Measurements from ENCODE around the gene DBP. TPM values are rescaled to one million over a fixed set of nuclear protein-coding genes. Genes with fewer than 3 reads are reported as not detected.
A peak's percentile ranks its signal among the peaks of the same experiment; 100 is the strongest.

The DBP gene
- total RNA-seq, 1 donor from 2014 or later: 3.9 TPM

DNA sequence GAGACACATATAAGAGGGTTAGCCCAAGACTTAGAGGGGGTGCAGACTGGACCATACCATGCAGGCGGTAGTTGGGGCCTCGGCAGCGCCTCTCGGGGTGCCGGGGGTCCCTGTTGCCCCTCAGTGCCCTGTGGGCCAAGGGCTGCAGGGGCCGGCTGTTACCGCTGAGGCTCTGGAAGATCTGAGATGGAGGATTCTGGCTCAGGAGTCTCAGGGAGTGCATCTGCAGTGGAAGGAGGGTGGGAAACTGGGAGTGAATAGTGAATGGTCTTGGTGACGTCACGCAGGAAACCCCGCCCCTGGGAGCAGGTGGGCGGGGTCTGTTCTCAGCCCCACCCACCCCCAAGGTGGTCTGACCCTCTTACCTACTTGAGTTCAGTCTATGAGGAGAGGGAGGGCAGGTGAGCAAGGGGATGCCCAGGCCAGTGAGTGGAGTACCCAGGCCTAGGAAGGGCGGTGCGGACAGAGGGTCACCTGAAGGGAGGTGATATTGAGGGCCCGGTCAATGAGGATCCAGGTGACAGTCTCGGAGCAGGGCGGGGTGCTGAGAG is 1.7 kb upstream of the DBP start:
- TF ChIP-seq, protein P1, sequence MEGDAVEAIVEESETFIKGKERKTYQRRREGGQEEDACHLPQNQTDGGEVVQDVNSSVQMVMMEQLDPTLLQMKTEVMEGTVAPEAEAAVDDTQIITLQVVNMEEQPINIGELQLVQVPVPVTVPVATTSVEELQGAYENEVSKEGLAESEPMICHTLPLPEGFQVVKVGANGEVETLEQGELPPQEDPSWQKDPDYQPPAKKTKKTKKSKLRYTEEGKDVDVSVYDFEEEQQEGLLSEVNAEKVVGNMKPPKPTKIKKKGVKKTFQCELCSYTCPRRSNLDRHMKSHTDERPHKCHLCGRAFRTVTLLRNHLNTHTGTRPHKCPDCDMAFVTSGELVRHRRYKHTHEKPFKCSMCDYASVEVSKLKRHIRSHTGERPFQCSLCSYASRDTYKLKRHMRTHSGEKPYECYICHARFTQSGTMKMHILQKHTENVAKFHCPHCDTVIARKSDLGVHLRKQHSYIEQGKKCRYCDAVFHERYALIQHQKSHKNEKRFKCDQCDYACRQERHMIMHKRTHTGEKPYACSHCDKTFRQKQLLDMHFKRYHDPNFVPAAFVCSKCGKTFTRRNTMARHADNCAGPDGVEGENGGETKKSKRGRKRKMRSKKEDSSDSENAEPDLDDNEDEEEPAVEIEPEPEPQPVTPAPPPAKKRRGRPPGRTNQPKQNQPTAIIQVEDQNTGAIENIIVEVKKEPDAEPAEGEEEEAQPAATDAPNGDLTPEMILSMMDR (IDR thresholded peaks at IDR 0.05): no peak
- Mint-ChIP-seq H3K27ac (ENCODE audit: unreplicated experiment) (no peak overlapping the region), H3K27me3 (ENCODE audit: low read depth) (no peaks in the 10 kb centered on the region), H3K36me3 (ENCODE audit: low read depth) (no peaks in the 10 kb centered on the region), H3K9me3 (ENCODE audit: low read depth) (no peaks in the 10 kb centered on the region), H3K4me1 (ENCODE audit: low read depth) (peaks cover 39% of the 10 kb centered on the region), H3K4me3 (ENCODE audit: unreplicated experiment) (no peak overlapping the region)
- no peak for DNase-seq (ENCODE audit: low spot score)

DNA sequence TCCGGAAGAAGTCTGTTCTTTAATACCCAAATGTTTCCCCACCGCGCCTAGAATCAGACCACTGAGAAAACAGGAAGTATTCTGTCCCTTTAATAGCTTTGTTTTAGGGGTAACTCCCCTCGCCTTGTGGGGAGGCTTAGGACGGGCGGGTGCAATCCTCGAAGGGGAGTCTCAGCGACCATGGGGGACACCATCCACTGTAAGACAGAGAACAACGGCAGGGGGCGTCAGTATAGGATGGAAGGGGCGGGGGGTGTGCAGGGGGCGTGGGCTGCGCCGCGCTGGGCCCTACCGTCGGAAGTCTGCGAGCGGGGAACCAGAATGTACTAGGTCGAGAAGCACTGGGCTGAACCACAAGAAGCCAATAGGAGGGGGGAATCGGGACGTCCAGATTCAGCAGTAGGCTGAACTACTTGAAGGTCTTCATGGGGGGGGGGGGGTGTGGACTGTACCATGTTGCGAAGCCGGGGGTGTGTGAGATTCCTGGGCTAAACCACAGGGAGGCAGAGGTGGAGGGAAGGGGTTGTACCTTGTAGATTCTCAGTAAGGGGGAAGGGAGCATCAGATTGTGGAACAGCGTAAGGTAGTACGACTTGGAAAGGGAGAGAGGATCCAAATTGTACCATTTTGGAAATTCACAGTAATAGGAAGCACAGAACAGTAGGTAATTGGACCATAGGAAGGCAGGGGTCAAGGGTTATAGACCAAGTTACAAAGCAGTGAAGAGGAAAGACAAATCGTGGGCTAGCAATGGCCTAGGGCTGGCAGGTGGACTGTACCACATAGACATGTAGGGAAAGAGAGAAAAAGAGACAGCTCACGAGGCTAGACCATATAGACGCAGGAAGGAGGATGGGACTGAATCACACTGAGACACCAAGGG is 1.0 kb upstream of the DBP start:
- TF ChIP-seq, protein P1 (IDR thresholded peaks at IDR 0.05): peak; percentile 58

DNA sequence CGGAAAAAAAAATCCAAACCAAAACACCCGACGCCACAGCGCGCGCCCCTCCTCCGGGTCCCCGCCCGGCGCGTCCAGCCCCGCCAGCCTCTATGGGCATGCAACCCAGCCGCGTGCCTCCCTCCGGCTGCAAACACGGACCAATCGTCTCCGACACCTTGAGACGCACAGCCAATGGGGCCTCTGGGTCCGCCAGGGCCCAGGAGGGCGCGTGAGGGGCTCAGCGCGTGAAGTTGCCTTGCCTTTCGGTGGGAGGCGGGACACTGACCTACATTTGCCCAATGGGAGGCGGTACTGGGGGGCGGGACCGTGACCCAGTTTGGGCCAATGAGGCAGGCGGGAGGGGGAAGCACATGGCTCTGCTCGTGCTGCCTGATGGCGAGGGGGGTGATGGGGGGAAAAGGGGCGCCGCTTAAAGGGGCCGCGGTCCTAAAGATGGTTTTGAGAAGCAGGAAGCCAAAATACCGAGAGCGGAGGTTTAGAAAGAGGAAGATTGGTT is 319 bp upstream of the DBP start:
- H3K27ac Mint-ChIP-seq (ENCODE audit: unreplicated experiment): peak overlapping the region; percentile 100
- TF ChIP-seq, protein P1 (IDR thresholded peaks at IDR 0.05): no peak
- peak; percentile 99 for DNase-seq (ENCODE audit: low spot score)
- no peaks in the 10 kb centered on the region for H3K27me3 Mint-ChIP-seq (ENCODE audit: low read depth)
- no peaks in the 10 kb centered on the region for H3K9me3 Mint-ChIP-seq (ENCODE audit: low read depth)
- no peaks in the 10 kb centered on the region for H3K36me3 Mint-ChIP-seq (ENCODE audit: low read depth)
- peak overlapping the region; percentile 94 for H3K4me3 Mint-ChIP-seq (ENCODE audit: unreplicated experiment)
- peaks cover 43% of the 10 kb centered on the region for H3K4me1 Mint-ChIP-seq (ENCODE audit: low read depth)

More for the DNA sequence above, 1.0 kb upstream of the DBP start:
- Mint-ChIP-seq H3K27me3 (ENCODE audit: low read depth) (no peaks in the 10 kb centered on the region), H3K36me3 (ENCODE audit: low read depth) (no peaks in the 10 kb centered on the region), H3K27ac (ENCODE audit: unreplicated experiment) (peak overlapping the region; percentile 100), H3K9me3 (ENCODE audit: low read depth) (no peaks in the 10 kb centered on the region), H3K4me3 (ENCODE audit: unreplicated experiment) (peak overlapping the region; percentile 94), H3K4me1 (ENCODE audit: low read depth) (peaks cover 41% of the 10 kb centered on the region)
- no peak for DNase-seq (ENCODE audit: low spot score)

DNA sequence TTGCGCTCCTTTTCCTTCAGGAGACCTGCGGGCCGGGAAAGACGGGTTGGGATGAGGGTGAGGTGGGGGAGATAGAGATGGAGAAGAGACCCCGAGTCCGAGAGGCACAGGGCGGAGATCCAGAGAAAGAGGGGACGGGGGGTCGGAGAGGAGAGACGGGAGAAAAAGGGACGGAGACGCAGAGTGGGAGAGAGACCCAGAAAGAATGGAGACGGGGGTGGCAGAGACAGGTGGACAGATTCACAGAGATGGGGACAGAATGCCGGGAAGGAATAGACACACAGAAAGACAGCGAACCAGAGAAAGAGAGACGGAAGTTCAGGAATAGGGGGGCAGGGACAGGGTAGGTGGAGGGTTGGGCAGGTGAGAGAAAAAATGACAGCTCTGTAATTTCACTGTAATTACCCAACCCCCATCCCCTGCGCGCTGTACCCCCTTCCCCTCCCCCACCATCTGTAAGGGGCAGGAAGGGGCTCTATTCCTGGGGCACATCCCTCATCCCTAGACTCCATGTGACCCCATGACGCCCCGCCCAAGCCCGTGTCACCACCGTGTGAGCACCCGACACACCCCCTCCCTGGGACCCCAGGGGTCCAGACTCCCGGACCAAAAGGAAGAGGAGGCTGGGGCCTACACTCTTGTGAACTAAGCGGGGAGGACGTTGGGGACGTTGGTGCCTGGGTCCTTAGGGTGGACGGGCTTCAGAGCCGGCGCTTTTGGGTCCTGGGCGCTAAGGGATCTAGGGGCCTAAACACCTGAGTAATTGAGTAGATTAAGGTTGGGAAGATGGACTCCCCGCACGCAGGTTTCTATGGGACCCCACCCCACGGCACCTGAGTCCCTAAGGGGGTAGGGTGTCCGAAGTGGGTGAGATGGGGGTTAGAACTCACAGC is 967 bp downstream of the DBP start:
- DNase-seq (ENCODE audit: low spot score): no peak
- peaks cover 45% of the 10 kb centered on the region for H3K4me1 Mint-ChIP-seq (ENCODE audit: low read depth)
- peak overlapping the region; percentile 70 for H3K4me3 Mint-ChIP-seq (ENCODE audit: unreplicated experiment)
- TF ChIP-seq, protein P1 (IDR thresholded peaks at IDR 0.05): no peak
- H3K36me3 Mint-ChIP-seq (ENCODE audit: low read depth): no peaks in the 10 kb centered on the region
- no peaks in the 10 kb centered on the region for H3K27me3 Mint-ChIP-seq (ENCODE audit: low read depth)
- H3K27ac Mint-ChIP-seq (ENCODE audit: unreplicated experiment): no peak overlapping the region
- H3K9me3 Mint-ChIP-seq (ENCODE audit: low read depth): no peaks in the 10 kb centered on the region

Measured in chondrocyte (in vitro differentiated cells).